KMS-11 (cell line): ENCODE data around the gene SIRPG.

Source experiments
- H2AFZ ChIP-seq: fragments of 200-600 bp; sonication (generic); 2 replicates; pipeline ENCODE4 v1.6.1; 2016; ENCODE audit warnings: antibody characterized with exemption, mixed run types, low read depth
- H3K27ac ChIP-seq: fragments of 200-600 bp; sonication (generic); 2 replicates; pipeline ENCODE4 v1.6.1; 2016; ENCODE audit warnings: mild to moderate bottlenecking, mixed run types
- H3K27me3 ChIP-seq: fragments of 200-600 bp; sonication (generic); 2 replicates; pipeline ENCODE4 v1.6.1; 2017; ENCODE audit warnings: mild to moderate bottlenecking, low read depth, mixed run types, moderate library complexity; ENCODE audit not compliant: insufficient read depth
- H3K36me3 ChIP-seq: fragments of 200-600 bp; sonication (generic); 2 replicates; pipeline ENCODE4 v1.6.1; 2017; ENCODE audit warnings: mild to moderate bottlenecking, mixed run types; ENCODE audit not compliant: insufficient read depth
- H3K4me1 ChIP-seq: fragments of 200-600 bp; sonication (generic); 2 replicates; pipeline ENCODE4 v1.6.1; 2016; ENCODE audit warnings: mild to moderate bottlenecking, low read depth, mixed run types; ENCODE audit not compliant: poor library complexity, severe bottlenecking
- H3K4me2 ChIP-seq: fragments of 200-600 bp; sonication (generic); 2 replicates; pipeline ENCODE4 v1.7.0; 2016; ENCODE audit warnings: mild to moderate bottlenecking, mixed run types
- H3K4me3 ChIP-seq: fragments of 200-600 bp; sonication (generic); IDR thresholded peaks from 2 replicates; pipeline ENCODE4 v1.6.1; 2017; ENCODE audit warnings: low read depth, low read length, mixed read lengths; ENCODE audit not compliant: insufficient read depth
- H3K79me2 ChIP-seq: fragments of 200-600 bp; sonication (generic); 2 replicates; pipeline ENCODE4 v1.6.1; 2016; ENCODE audit warnings: low read depth, mixed run types; ENCODE audit not compliant: insufficient read depth
- H3K9ac ChIP-seq: fragments of 200-600 bp; sonication (generic); 2 replicates; pipeline ENCODE4 v1.6.1; 2016; ENCODE audit warnings: mild to moderate bottlenecking, mixed run types
- H4K20me1 ChIP-seq: fragments of 200-600 bp; sonication (generic); 2 replicates; pipeline ENCODE4 v1.6.1; 2016; ENCODE audit warnings: mild to moderate bottlenecking, mixed run types; ENCODE audit not compliant: insufficient read depth
- CTCF ChIP-seq: fragments of 200-600 bp; sonication (generic); conservative IDR thresholded peaks from 2 replicates; pipeline ENCODE4 v1.6.1; 2017; ENCODE audit warnings: low read depth, mild to moderate bottlenecking, antibody characterized with exemption, low read length, moderate library complexity, mixed read lengths

SIRPG gene

GRCh38 chr20:1686151-1686748 is 28.7 kb upstream of the SIRPG start:
- no peak overlapping the region for H3K4me3 ChIP-seq
- no peak overlapping the region for H3K9ac ChIP-seq
- H3K27ac ChIP-seq = no peak overlapping the region
- no peak overlapping the region for H3K4me2 ChIP-seq
- H3K4me1 ChIP-seq = no peaks in the 10 kb centered on the region
- H3K27me3 ChIP-seq = no peaks in the 10 kb centered on the region
- H4K20me1 ChIP-seq = no peaks in the 10 kb centered on the region
- H3K36me3 ChIP-seq = no peaks in the 10 kb centered on the region
- TF ChIP-seq CTCF = no peak
- H3K79me2 ChIP-seq = no peaks in the 10 kb centered on the region
- H2AFZ ChIP-seq = no peak overlapping the region

- no peaks in the 10 kb centered on the region for H3K27me3 ChIP-seq
- H3K4me3 ChIP-seq = no peak overlapping the region
- no peak overlapping the region for H2AFZ ChIP-seq
- no peaks in the 10 kb centered on the region for H3K36me3 ChIP-seq
- no peaks in the 10 kb centered on the region for H3K4me1 ChIP-seq
- no peak overlapping the region for H3K4me2 ChIP-seq
- no peak for TF ChIP-seq CTCF
- H3K9ac ChIP-seq = no peak overlapping the region
- no peak overlapping the region for H3K27ac ChIP-seq
- no peaks in the 10 kb centered on the region for H3K79me2 ChIP-seq
- no peaks in the 10 kb centered on the region for H4K20me1 ChIP-seq
These were observed 27.9 kb upstream of the SIRPG start for GRCh38 chr20:1685304-1686052.

- no peaks in the 10 kb centered on the region for H3K36me3 ChIP-seq
- no peak overlapping the region for H3K9ac ChIP-seq
- H3K4me1 ChIP-seq = no peaks in the 10 kb centered on the region
- no peak overlapping the region for H3K4me2 ChIP-seq
- no peaks in the 10 kb centered on the region for H4K20me1 ChIP-seq
- H3K79me2 ChIP-seq = no peaks in the 10 kb centered on the region
- H3K4me3 ChIP-seq = no peak overlapping the region
- H2AFZ ChIP-seq = no peak overlapping the region
- H3K27ac ChIP-seq = no peak overlapping the region
- H3K27me3 ChIP-seq = no peaks in the 10 kb centered on the region
- no peak for TF ChIP-seq CTCF
These were observed 27.3 kb upstream of the SIRPG start for GRCh38 chr20:1684872-1685271.

GRCh38 chr20:1676650-1677049 is 19.1 kb upstream of the SIRPG start:
- no peaks in the 10 kb centered on the region for H3K27me3 ChIP-seq
- no peak overlapping the region for H3K27ac ChIP-seq
- H3K4me2 ChIP-seq = no peak overlapping the region
- no peak for TF ChIP-seq CTCF
- H3K9ac ChIP-seq = no peak overlapping the region
- H3K36me3 ChIP-seq = no peaks in the 10 kb centered on the region
- no peaks in the 10 kb centered on the region for H3K79me2 ChIP-seq
- no peaks in the 10 kb centered on the region for H4K20me1 ChIP-seq
- H2AFZ ChIP-seq = no peak overlapping the region
- no peak overlapping the region for H3K4me3 ChIP-seq
- no peaks in the 10 kb centered on the region for H3K4me1 ChIP-seq
